Measurements from ENCODE around the gene CD177.

The CD177 gene, protein sequence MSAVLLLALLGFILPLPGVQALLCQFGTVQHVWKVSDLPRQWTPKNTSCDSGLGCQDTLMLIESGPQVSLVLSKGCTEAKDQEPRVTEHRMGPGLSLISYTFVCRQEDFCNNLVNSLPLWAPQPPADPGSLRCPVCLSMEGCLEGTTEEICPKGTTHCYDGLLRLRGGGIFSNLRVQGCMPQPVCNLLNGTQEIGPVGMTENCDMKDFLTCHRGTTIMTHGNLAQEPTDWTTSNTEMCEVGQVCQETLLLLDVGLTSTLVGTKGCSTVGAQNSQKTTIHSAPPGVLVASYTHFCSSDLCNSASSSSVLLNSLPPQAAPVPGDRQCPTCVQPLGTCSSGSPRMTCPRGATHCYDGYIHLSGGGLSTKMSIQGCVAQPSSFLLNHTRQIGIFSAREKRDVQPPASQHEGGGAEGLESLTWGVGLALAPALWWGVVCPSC

DNA sequence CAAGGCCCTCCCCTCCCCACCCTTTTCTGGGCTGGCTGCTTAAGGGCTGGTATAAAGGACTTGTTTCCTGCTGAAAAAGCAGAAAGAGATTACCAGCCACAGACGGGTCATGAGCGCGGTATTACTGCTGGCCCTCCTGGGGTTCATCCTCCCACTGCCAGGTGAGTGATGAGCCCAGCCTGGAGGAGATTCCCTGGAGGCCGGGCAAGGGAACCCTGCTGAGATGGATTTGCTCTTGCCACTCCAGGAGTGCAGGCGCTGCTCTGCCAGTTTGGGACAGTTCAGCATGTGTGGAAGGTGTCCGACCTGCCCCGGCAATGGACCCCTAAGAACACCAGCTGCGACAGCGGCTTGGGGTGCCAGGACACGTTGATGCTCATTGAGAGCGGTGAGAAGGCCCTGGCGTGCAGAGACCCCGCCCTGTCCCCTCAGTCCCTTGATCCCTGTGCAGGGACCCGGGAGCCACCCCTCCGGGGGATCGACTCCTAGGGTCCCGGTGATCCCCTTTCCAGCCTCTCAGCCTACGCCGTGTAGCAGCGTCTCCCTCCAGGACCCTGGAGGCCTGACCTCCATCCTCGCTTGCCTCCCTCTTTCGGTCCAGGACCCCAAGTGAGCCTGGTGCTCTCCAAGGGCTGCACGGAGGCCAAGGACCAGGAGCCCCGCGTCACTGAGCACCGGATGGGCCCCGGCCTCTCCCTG is at the start of gene CD177:
Gene CD177 (plus strand): TSS at position 81 of the 699 bp plus-strand sequence. CDS start 29 bp downstream, at position 110.
- no peaks in the 10 kb centered on the region for H3K36me3 ChIP-seq (ENCODE audit: control insufficient read depth in 1 of 2, insufficient read depth in 2 of 2, low read length in 2 of 2)
- H3K9ac ChIP-seq (ENCODE audit: low read depth in 1 of 2, low read length in 2 of 2) = no peak within 1 kb of the TSS
- H3K9me3 ChIP-seq (ENCODE audit: control insufficient read depth in 1 of 2, low read length in 2 of 2) = no peaks in the 10 kb centered on the region
- H3K4me3 ChIP-seq (ENCODE audit: low read depth in 1 of 2, low read length in 2 of 2) = no peak within 1 kb of the TSS
- H3K27me3 ChIP-seq (ENCODE audit: control insufficient read depth in 1 of 2, insufficient read depth in 2 of 2, low read length in 2 of 2) = no peaks in the 10 kb centered on the region
- H3K4me1 ChIP-seq (ENCODE audit: control insufficient read depth in 1 of 2, insufficient read depth in 2 of 2, low read length in 2 of 2) = no peaks in the 10 kb centered on the region
- no peak within 1 kb of the TSS for H3K27ac ChIP-seq (ENCODE audit: low read depth, low read length)

GRCh38 chr19:43305642-43306041 is 47.8 kb upstream of the CD177 start:
- no peaks in the 10 kb centered on the region for H3K9me3 ChIP-seq (ENCODE audit: control insufficient read depth in 1 of 2, low read length in 2 of 2)

GRCh38 chr19:43306097-43306496 is 47.4 kb upstream of the CD177 start:
- Histone ChIP-seq H3K9ac (ENCODE audit: low read depth in 1 of 2, low read length in 2 of 2) (no peak overlapping the region), H3K36me3 (ENCODE audit: control insufficient read depth in 1 of 2, insufficient read depth in 2 of 2, low read length in 2 of 2) (no peaks in the 10 kb centered on the region), H3K4me3 (ENCODE audit: low read depth in 1 of 2, low read length in 2 of 2) (no peak overlapping the region), H3K27ac (ENCODE audit: low read depth, low read length) (no peak overlapping the region), H3K4me1 (ENCODE audit: control insufficient read depth in 1 of 2, insufficient read depth in 2 of 2, low read length in 2 of 2) (no peaks in the 10 kb centered on the region), H3K27me3 (ENCODE audit: control insufficient read depth in 1 of 2, insufficient read depth in 2 of 2, low read length in 2 of 2) (no peaks in the 10 kb centered on the region), H3K9me3 (ENCODE audit: control insufficient read depth in 1 of 2, low read length in 2 of 2) (no peaks in the 10 kb centered on the region)

More at GRCh38 chr19:43305642-43306041, 47.8 kb upstream of the CD177 start:
- Histone ChIP-seq H3K9ac (ENCODE audit: low read depth in 1 of 2, low read length in 2 of 2) (no peak overlapping the region), H3K27ac (ENCODE audit: low read depth, low read length) (no peak overlapping the region), H3K4me3 (ENCODE audit: low read depth in 1 of 2, low read length in 2 of 2) (no peak overlapping the region), H3K27me3 (ENCODE audit: control insufficient read depth in 1 of 2, insufficient read depth in 2 of 2, low read length in 2 of 2) (no peaks in the 10 kb centered on the region), H3K4me1 (ENCODE audit: control insufficient read depth in 1 of 2, insufficient read depth in 2 of 2, low read length in 2 of 2) (no peaks in the 10 kb centered on the region), H3K36me3 (ENCODE audit: control insufficient read depth in 1 of 2, insufficient read depth in 2 of 2, low read length in 2 of 2) (no peaks in the 10 kb centered on the region)

DNA sequence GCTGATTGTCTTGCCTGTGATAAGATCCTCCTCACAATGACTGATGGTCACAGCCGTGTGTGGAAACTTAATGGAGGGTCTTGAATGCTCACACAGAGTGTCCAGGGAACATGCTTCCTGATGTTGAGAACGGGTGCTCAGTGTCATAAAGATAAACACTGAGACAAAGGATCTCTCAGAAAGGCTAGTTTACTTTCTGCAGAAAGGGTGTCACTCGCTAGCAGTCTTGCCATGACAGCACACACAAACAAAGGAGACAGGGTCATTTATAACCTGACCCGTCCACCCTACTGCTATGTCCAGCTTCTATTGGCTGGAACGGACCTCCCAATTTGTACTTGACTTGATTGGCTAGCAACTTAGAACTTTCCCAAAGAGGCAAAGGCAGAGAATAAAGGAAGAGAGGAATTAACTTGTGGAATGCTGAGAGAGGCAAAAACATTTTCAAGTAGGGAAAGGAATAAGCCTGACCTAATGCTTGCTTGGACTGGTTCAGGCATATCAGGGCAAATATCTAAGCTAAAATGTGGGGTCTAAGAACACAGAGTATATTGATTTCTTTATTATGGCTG is 45.2 kb upstream of the CD177 start:
- H3K4me1 ChIP-seq (ENCODE audit: control insufficient read depth in 1 of 2, insufficient read depth in 2 of 2, low read length in 2 of 2) = no peaks in the 10 kb centered on the region
- no peaks in the 10 kb centered on the region for H3K36me3 ChIP-seq (ENCODE audit: control insufficient read depth in 1 of 2, insufficient read depth in 2 of 2, low read length in 2 of 2)

DNA sequence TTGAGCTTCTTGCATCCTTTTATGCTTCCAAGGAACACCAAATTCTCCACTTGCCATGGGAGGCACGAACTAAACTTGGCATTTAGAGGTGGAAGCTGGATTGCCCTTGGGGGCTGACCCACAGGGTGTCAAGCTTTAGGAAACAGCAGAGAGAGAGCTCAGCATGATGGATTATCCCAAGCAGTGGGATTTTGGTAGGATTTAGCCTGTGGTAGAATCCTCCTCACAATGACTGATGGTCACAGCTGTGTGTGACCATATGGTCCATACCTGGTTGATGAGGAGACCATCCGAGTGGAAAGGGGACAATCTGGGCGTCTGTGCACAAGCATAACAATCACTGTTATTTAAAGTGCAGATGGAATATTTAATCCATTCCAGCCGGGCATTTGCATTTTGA is 44.0 kb upstream of the CD177 start:
- Histone ChIP-seq H3K4me3 (ENCODE audit: low read depth in 1 of 2, low read length in 2 of 2) (no peak overlapping the region), H3K36me3 (ENCODE audit: control insufficient read depth in 1 of 2, insufficient read depth in 2 of 2, low read length in 2 of 2) (no peaks in the 10 kb centered on the region), H3K27ac (ENCODE audit: low read depth, low read length) (no peak overlapping the region), H3K4me1 (ENCODE audit: control insufficient read depth in 1 of 2, insufficient read depth in 2 of 2, low read length in 2 of 2) (no peaks in the 10 kb centered on the region), H3K27me3 (ENCODE audit: control insufficient read depth in 1 of 2, insufficient read depth in 2 of 2, low read length in 2 of 2) (no peaks in the 10 kb centered on the region), H3K9ac (ENCODE audit: low read depth in 1 of 2, low read length in 2 of 2) (no peak overlapping the region), H3K9me3 (ENCODE audit: control insufficient read depth in 1 of 2, low read length in 2 of 2) (no peaks in the 10 kb centered on the region)

More for the DNA sequence above, 45.2 kb upstream of the CD177 start:
- Histone ChIP-seq H3K9ac (ENCODE audit: low read depth in 1 of 2, low read length in 2 of 2) (no peak overlapping the region), H3K4me3 (ENCODE audit: low read depth in 1 of 2, low read length in 2 of 2) (no peak overlapping the region), H3K27me3 (ENCODE audit: control insufficient read depth in 1 of 2, insufficient read depth in 2 of 2, low read length in 2 of 2) (no peaks in the 10 kb centered on the region), H3K9me3 (ENCODE audit: control insufficient read depth in 1 of 2, low read length in 2 of 2) (no peaks in the 10 kb centered on the region), H3K27ac (ENCODE audit: low read depth, low read length) (no peak overlapping the region)

- no peak overlapping the region for H3K9ac ChIP-seq (ENCODE audit: low read depth in 1 of 2, low read length in 2 of 2)
- no peak overlapping the region for H3K4me3 ChIP-seq (ENCODE audit: low read depth in 1 of 2, low read length in 2 of 2)
- H3K4me1 ChIP-seq (ENCODE audit: control insufficient read depth in 1 of 2, insufficient read depth in 2 of 2, low read length in 2 of 2) = no peaks in the 10 kb centered on the region
- H3K9me3 ChIP-seq (ENCODE audit: control insufficient read depth in 1 of 2, low read length in 2 of 2) = no peaks in the 10 kb centered on the region
- H3K27ac ChIP-seq (ENCODE audit: low read depth, low read length) = no peak overlapping the region
- H3K27me3 ChIP-seq (ENCODE audit: control insufficient read depth in 1 of 2, insufficient read depth in 2 of 2, low read length in 2 of 2) = no peaks in the 10 kb centered on the region
- H3K36me3 ChIP-seq (ENCODE audit: control insufficient read depth in 1 of 2, insufficient read depth in 2 of 2, low read length in 2 of 2) = no peaks in the 10 kb centered on the region
Observed at GRCh38 chr19:43310221-43310620, 43.3 kb upstream of the CD177 start.

DNA sequence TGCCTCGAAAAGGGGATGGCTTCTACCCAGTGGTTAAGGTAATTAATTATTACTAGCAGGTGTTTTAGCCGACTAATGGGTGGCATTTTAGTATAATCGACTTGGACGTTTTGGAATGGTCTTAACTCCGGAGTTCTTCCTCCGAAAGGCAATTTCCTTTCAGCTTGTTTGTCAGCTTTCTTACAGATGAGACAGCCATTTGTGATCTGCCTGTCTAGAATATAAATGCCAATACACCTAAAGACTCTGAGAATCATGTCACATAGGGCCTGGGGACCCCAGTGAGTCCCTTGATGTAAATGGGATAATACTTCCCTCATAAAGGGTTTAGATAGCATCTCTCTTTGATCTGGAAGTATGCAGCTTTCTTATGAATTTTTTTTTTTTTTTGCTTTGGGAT is 42.2 kb upstream of the CD177 start:
- Histone ChIP-seq H3K9ac (ENCODE audit: low read depth in 1 of 2, low read length in 2 of 2) (no peak overlapping the region), H3K4me3 (ENCODE audit: low read depth in 1 of 2, low read length in 2 of 2) (no peak overlapping the region), H3K27me3 (ENCODE audit: control insufficient read depth in 1 of 2, insufficient read depth in 2 of 2, low read length in 2 of 2) (no peaks in the 10 kb centered on the region), H3K4me1 (ENCODE audit: control insufficient read depth in 1 of 2, insufficient read depth in 2 of 2, low read length in 2 of 2) (no peaks in the 10 kb centered on the region), H3K9me3 (ENCODE audit: control insufficient read depth in 1 of 2, low read length in 2 of 2) (no peaks in the 10 kb centered on the region), H3K36me3 (ENCODE audit: control insufficient read depth in 1 of 2, insufficient read depth in 2 of 2, low read length in 2 of 2) (no peaks in the 10 kb centered on the region), H3K27ac (ENCODE audit: low read depth, low read length) (no peak overlapping the region)

DNA sequence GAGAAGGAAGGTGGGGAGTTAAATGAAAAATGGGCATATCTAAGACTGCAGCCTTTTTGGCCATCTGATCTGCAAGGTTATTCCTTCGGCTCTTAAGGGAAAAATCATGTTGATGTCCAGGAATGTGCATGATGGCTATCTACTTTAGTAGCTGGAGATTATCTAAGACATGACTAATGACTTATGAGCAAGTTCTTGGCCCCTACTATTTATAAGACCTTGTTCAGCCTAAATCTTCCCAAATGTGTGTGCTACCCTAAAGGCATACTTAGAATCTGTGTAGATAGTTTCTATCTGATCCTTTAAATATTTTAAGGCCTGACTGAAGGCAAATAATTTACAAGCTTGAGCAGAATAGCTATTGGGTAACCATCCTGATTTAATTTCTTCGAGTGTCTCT is 41.8 kb upstream of the CD177 start:
- H3K36me3 ChIP-seq (ENCODE audit: control insufficient read depth in 1 of 2, insufficient read depth in 2 of 2, low read length in 2 of 2) = no peaks in the 10 kb centered on the region
- H3K4me1 ChIP-seq (ENCODE audit: control insufficient read depth in 1 of 2, insufficient read depth in 2 of 2, low read length in 2 of 2) = no peaks in the 10 kb centered on the region
- H3K9ac ChIP-seq (ENCODE audit: low read depth in 1 of 2, low read length in 2 of 2) = no peak overlapping the region
- H3K9me3 ChIP-seq (ENCODE audit: control insufficient read depth in 1 of 2, low read length in 2 of 2) = no peaks in the 10 kb centered on the region
- H3K4me3 ChIP-seq (ENCODE audit: low read depth in 1 of 2, low read length in 2 of 2) = no peak overlapping the region
- H3K27ac ChIP-seq (ENCODE audit: low read depth, low read length) = no peak overlapping the region
- no peaks in the 10 kb centered on the region for H3K27me3 ChIP-seq (ENCODE audit: control insufficient read depth in 1 of 2, insufficient read depth in 2 of 2, low read length in 2 of 2)

DNA sequence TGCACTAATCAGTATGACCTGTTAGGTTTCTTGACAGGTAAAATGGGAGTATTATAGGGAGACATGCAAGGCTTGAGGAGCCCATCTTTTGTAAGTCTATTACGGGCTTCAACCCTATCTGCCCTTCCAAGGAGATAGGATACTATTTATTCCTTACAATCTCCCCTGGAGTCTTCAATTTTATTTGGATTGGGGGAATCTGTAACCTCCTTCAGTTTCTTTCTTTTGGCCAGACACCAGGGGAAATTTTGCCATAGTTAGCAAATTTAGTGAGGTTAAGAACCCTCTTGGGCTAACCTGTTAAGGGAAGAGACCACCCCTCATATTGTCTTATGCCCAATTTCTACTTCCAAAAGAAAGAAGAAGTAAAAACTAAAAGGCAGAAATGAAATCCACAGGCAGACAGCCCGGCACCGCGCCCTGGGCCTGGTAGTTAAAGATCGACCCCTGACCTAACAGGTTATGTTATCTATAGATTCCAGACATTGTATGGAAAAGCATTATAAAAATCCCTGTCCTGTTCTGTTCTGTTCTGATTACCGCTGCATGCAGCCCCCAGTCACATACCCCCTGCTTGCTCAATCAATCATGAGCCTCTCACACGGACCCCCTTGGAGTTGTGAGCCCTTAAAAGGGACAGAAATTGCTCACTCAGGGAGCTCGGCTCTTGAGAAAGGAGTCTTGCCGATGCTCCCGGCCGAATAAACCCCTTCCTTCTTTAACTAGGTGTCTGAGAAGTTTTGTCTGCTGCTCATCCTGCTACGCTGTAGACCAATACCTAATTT is 39.6 kb upstream of the CD177 start:
- no peaks in the 10 kb centered on the region for H3K36me3 ChIP-seq (ENCODE audit: control insufficient read depth in 1 of 2, insufficient read depth in 2 of 2, low read length in 2 of 2)
- no peak overlapping the region for H3K4me3 ChIP-seq (ENCODE audit: low read depth in 1 of 2, low read length in 2 of 2)
- no peaks in the 10 kb centered on the region for H3K9me3 ChIP-seq (ENCODE audit: control insufficient read depth in 1 of 2, low read length in 2 of 2)
- no peak overlapping the region for H3K27ac ChIP-seq (ENCODE audit: low read depth, low read length)
- no peak overlapping the region for H3K9ac ChIP-seq (ENCODE audit: low read depth in 1 of 2, low read length in 2 of 2)
- H3K4me1 ChIP-seq (ENCODE audit: control insufficient read depth in 1 of 2, insufficient read depth in 2 of 2, low read length in 2 of 2) = no peaks in the 10 kb centered on the region
- no peaks in the 10 kb centered on the region for H3K27me3 ChIP-seq (ENCODE audit: control insufficient read depth in 1 of 2, insufficient read depth in 2 of 2, low read length in 2 of 2)

All from duodenal mucosa (tissue), 2 donors.